HG03097 (cell line): ENCODE measurements around the gene PSMB1.
"Not testable (repeated sequence)": the region's sequence is repeated elsewhere in the genome, so short reads cannot be mapped to it uniquely, and the experiment has no call there.

Experiments used
- ATAC-seq: cut with Tn5 transposase; IDR thresholded peaks from one replicate; pipeline ENCODE4 v1.9.1; 2021; ENCODE audit not compliant: unreplicated experiment, low FRiP score

The PSMB1 gene

GRCh38 chr6:170504479-170504878, 48.6 kb downstream of the PSMB1 start:
- no peak for ATAC-seq

GRCh38 chr6:170503414-170503761, 49.7 kb downstream of the PSMB1 start:
- ATAC-seq, result no peak

- not testable (repeated sequence) for ATAC-seq
Measured at GRCh38 chr6:170502733-170503413, 50.2 kb downstream of the PSMB1 start.

GRCh38 chr6:170502268-170502667, 50.8 kb downstream of the PSMB1 start:
- ATAC-seq, result not testable (repeated sequence)

- no peak for ATAC-seq
Measured at GRCh38 chr6:170500955-170501590, 52.0 kb downstream of the PSMB1 start.

- no peak for ATAC-seq
Measured at GRCh38 chr6:170497841-170498301, 55.2 kb downstream of the PSMB1 start.

GRCh38 chr6:170493354-170493753, 59.8 kb downstream of the PSMB1 start:
- no peak for ATAC-seq

- no peak for ATAC-seq
Measured at GRCh38 chr6:170490259-170490658, 62.8 kb downstream of the PSMB1 start.

- no peak for ATAC-seq
Measured at GRCh38 chr6:170489836-170490235, 63.3 kb downstream of the PSMB1 start.

GRCh38 chr6:170487707-170488329, 65.3 kb downstream of the PSMB1 start:
- no peak for ATAC-seq

GRCh38 chr6:170485159-170485558, 67.9 kb downstream of the PSMB1 start:
- ATAC-seq, result no peak
